Common myeloid progenitor, CD34-positive (primary cell): ENCODE data around the gene SULT4A1.

Experiments
- CTCF ChIA-PET: fragments of 350-600 bp; sonication (Branson Sonifier 250); formaldehyde crosslinking; loops from one replicate; lab custom pipeline; 2021; ENCODE audit warnings: antibody characterized with exemption; lab: Charles Lee
- POLR2A ChIA-PET: fragments of 350-600 bp; sonication (Branson Sonifier 250); formaldehyde crosslinking; loops from one replicate; lab custom pipeline; 2021; ENCODE audit warnings: antibody characterized with exemption; lab: Charles Lee
- DNase-seq, 3 donors: peaks; one replicate each; pipeline versions ENCODE4 v3.0.0 to v3.0.0-alpha.2; 2013
- H3K27ac ChIP-seq, 2 experiments: 1 replicate in 1 of 2; 2 replicates in 1 of 2; pipeline ENCODE4 v1.7.0; 2013; ENCODE audit warnings: inconsistent platforms in 2 of 2, low read length in 2 of 2, mild to moderate bottlenecking in 2 of 2, low read depth in 1 of 2, moderate library complexity in 1 of 2; ENCODE audit not compliant: severe bottlenecking in 2 of 2, insufficient read depth in 1 of 2, poor library complexity in 1 of 2
- H3K27me3 ChIP-seq, 5 experiments: replicated peaks in 2 of 5; 1 replicate in 3 of 5; 2 replicates in 2 of 5; pipeline versions ENCODE4 v1.6.1 to v1.7.0; 2013; ENCODE audit warnings: low read length in 4 of 5, mild to moderate bottlenecking in 2 of 5, moderate library complexity in 2 of 5, inconsistent platforms in 1 of 5; ENCODE audit not compliant: insufficient read depth in 5 of 5, control insufficient read depth in 4 of 5
- H3K36me3 ChIP-seq, 4 experiments: 1 replicate in 2 of 4; 2 replicates in 2 of 4; pipeline versions ENCODE4 v1.6.1 to v1.7.0; 2013; ENCODE audit warnings: low read length in 3 of 4, control low read depth in 1 of 4, mild to moderate bottlenecking in 1 of 4; ENCODE audit not compliant: control insufficient read depth in 4 of 4, insufficient read depth in 4 of 4
- H3K4me1 ChIP-seq, 4 experiments: 1 replicate in 3 of 4; 2 replicates in 1 of 4; pipeline versions ENCODE4 v1.6.1 to v1.7.1; 2013; ENCODE audit warnings: low read length in 3 of 4, mild to moderate bottlenecking in 3 of 4, control low read depth in 1 of 4, inconsistent platforms in 1 of 4, moderate library complexity in 1 of 4; ENCODE audit not compliant: control insufficient read depth in 4 of 4, insufficient read depth in 4 of 4; ENCODE audit errors: control extremely low read depth in 1 of 4
- H3K4me3 ChIP-seq, 7 experiments: 1 replicate in 4 of 7; 2 replicates in 3 of 7; pipeline versions ENCODE4 v1.5.1 to v1.7.0; 2013; ENCODE audit warnings: mild to moderate bottlenecking in 7 of 7, low read length in 6 of 7, moderate library complexity in 6 of 7, inconsistent platforms in 2 of 7, low read depth in 2 of 7, control low read depth in 1 of 7; ENCODE audit not compliant: insufficient read depth in 4 of 7, control insufficient read depth in 1 of 7; ENCODE audit errors: extremely low read depth in 1 of 7
- H3K9me3 ChIP-seq, 5 experiments: 1 replicate in 4 of 5; 2 replicates in 1 of 5; pipeline versions ENCODE4 v1.6.1 to v1.7.1; 2013; ENCODE audit warnings: low read length in 4 of 5, mild to moderate bottlenecking in 2 of 5, inconsistent platforms in 1 of 5, low read depth in 1 of 5, moderate library complexity in 1 of 5; ENCODE audit not compliant: control insufficient read depth in 4 of 5, insufficient read depth in 2 of 5; ENCODE audit errors: control extremely low read depth in 1 of 5
- WGBS: methylation state at CpG from one replicate; pipeline ENCODE4 v1.1.5; 2013; ENCODE audit not compliant: insufficient coverage; 5-methylcytosine and 5-hydroxymethylcytosine counted together

The SULT4A1 gene

GRCh38 chr22:43851979-43852307 lies 10.4 kb downstream of the SULT4A1 start:
- no peak overlapping the region for H3K27ac ChIP-seq
- no peak for DNase-seq
- peaks cover 0 to 13% (median 0%) of the 10 kb centered on the region in 5 experiments for H3K27me3 ChIP-seq
- peaks cover 0 to 9% (median 0%) of the 10 kb centered on the region in 5 experiments for H3K9me3 ChIP-seq
- CTCF ChIA-PET: no interaction called here
- POLR2A ChIA-PET: no interaction called here
- no peaks in the 10 kb centered on the region for H3K36me3 ChIP-seq
- peaks cover 0 to 16% (median 12%) of the 10 kb centered on the region in 4 experiments for H3K4me1 ChIP-seq
- 70% methylated on average over 3 of the region's 3 CpGs for WGBS
- no peak overlapping the region for H3K4me3 ChIP-seq

DNA sequence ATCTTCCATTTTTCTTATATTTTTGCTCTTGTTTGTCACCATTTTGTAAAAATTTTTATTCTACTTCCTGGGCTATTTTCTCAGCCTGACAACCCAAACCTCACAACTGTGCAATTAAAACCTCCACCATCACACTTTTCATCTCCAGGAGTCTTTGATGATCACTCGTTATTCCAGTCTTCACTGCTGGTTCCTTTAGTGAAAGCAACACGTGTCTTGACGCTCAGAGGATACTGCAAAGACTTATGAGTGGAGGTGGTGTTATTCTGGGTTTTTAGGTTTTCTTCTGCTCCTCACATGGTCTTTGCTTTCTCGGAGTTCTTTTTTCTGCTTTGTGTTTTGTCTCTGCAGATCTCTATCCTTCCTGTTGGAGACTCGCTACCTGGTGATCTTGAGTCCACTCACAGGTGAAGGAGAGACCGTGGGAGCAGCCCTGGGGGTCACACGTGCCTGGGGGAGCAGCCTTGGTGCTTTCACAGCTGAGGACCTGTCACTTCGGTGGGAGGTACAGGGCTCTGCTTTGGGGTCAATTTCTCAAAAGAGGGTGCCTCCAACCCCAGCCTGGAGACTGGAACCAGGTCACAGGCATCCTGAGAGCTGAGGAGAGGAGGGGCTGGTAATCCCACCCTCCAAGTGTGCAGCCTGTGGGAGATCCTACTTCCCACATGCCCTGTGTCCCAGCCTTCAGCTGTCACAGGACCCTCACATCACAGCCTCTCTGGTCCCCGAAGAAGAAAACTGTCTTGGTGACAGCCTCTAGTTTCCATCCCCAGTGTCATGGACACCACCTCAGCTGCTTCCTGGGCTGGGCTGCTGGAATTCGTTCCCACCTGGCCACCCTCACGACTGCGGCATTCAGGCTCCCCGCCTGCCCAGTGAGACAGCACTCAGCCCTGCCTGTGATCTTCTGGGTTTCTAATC lies 11.0 kb downstream of the SULT4A1 start:
- Histone ChIP-seq H3K4me3 (no peak overlapping the region), H3K27me3 (peaks cover 0 to 7% (median 0%) of the 10 kb centered on the region in 5 experiments), H3K9me3 (peaks cover 0 to 3% (median 0%) of the 10 kb centered on the region in 5 experiments), H3K36me3 (no peaks in the 10 kb centered on the region), H3K27ac (no peak overlapping the region), H3K4me1 (peaks cover 0 to 16% (median 12%) of the 10 kb centered on the region in 4 experiments)
- WGBS: 78% methylated on average over 10 of the region's 13 CpGs
- ChIA-PET POLR2A (no interaction called here), CTCF (no interaction called here)
- DNase-seq: no peak

- H3K27me3 ChIP-seq: peaks cover 0 to 7% (median 0%) of the 10 kb centered on the region in 5 experiments
- DNase-seq: no peak
- no peaks in the 10 kb centered on the region for H3K36me3 ChIP-seq
- no peak overlapping the region for H3K27ac ChIP-seq
- no peaks in the 10 kb centered on the region for H3K9me3 ChIP-seq
- H3K4me1 ChIP-seq: peaks cover 0 to 16% (median 12%) of the 10 kb centered on the region in 4 experiments
- CTCF ChIA-PET: no interaction called here
- POLR2A ChIA-PET: no interaction called here
- WGBS: 90% methylated on average over 12 of the region's 12 CpGs
- no peak overlapping the region for H3K4me3 ChIP-seq
Observed at GRCh38 chr22:43850529-43850928, 11.8 kb downstream of the SULT4A1 start.

- Histone ChIP-seq H3K36me3 (no peaks in the 10 kb centered on the region), H3K27ac (no peak overlapping the region), H3K4me1 (peaks cover 0 to 16% (median 12%) of the 10 kb centered on the region in 4 experiments), H3K9me3 (no peaks in the 10 kb centered on the region), H3K27me3 (peaks cover 0 to 7% (median 0%) of the 10 kb centered on the region in 5 experiments), H3K4me3 (no peak overlapping the region)
- ChIA-PET CTCF (no interaction called here), POLR2A (no interaction called here)
- DNase-seq: no peak
- 94% methylated on average over 13 of the region's 13 CpGs for WGBS
Observed at GRCh38 chr22:43849731-43850130, 12.6 kb downstream of the SULT4A1 start.

GRCh38 chr22:43848366-43849171 lies 13.7 kb downstream of the SULT4A1 start:
- POLR2A ChIA-PET: no interaction called here
- H3K4me1 ChIP-seq: peaks cover 0 to 16% (median 12%) of the 10 kb centered on the region in 4 experiments
- CTCF ChIA-PET: no interaction called here
- no peaks in the 10 kb centered on the region for H3K36me3 ChIP-seq
- no peak overlapping the region for H3K4me3 ChIP-seq
- DNase-seq: peak in 2 of 3 donors; percentile 26 to 27
- no peak overlapping the region for H3K27ac ChIP-seq
- 79% methylated on average over 15 of the region's 16 CpGs for WGBS
- H3K9me3 ChIP-seq: no peaks in the 10 kb centered on the region
- peaks cover 0 to 7% (median 0%) of the 10 kb centered on the region in 5 experiments for H3K27me3 ChIP-seq

DNA sequence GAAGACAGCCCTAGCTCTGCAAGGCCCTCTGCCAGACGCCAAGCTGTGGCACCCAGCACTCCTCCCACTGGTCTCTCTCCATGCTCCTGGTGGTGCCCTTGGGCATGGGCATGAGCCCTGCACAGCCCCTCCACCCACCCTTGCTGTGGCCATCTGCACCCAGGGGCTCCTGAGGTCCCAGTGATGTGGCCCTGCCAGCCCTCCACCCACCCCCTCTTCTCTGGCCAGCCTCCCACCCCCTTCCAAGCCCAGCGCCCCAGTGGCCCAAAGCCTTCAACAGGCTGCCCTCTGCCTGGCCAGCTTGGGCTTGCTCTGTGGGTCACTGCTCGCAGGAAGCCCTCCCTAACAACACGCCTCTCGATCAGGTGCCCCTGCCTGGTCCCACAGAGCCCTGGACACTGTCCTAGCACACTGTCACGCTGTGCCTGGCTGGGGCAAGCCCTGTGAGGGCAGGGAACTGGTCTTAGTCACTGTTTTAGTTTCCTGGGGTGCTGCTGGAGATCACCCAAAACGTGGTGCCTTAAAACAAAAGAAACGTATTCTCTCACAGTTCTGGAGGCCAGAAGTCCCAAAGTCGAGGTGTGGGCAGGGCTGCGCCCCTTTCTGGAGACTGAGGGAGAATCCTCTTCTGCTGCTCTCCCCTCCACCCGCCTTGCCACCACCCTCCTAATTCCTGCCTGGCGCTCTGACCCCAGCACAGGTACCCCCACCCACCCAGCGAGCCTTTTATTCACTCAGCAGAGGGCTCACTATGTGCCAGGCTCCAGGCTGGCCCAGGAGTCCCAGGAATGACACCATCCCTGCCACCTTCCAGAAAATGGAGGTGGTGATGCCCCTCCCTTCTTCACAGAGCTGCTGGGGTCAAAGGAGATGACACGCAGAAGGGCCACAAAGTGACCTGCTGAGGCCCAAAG lies 14.7 kb downstream of the SULT4A1 start:
- ChIA-PET CTCF (interaction anchor here (1.2 kb wide), 1 partner anchor 37 kb away, joined by 4 read pairs; no protein-coding TSS in a partner anchor), POLR2A (no interaction called here)
- Histone ChIP-seq H3K4me1 (peaks cover 0 to 12% (median 8%) of the 10 kb centered on the region in 4 experiments), H3K27ac (no peak overlapping the region), H3K27me3 (peaks cover 0 to 7% (median 0%) of the 10 kb centered on the region in 5 experiments), H3K36me3 (no peaks in the 10 kb centered on the region), H3K4me3 (no peak overlapping the region), H3K9me3 (no peaks in the 10 kb centered on the region)
- 98% methylated on average over 11 of the region's 14 CpGs for WGBS
- DNase-seq: no peak
